H9 (cell line): ENCODE results near the gene TPD52L1. TPM values are rescaled to one million over a fixed set of nuclear protein-coding genes. Genes with fewer than 3 reads are reported as not detected.
A peak's percentile ranks its signal among the peaks of the same experiment; 100 is the strongest.
"Not testable (repeated sequence)": the region's sequence is repeated elsewhere in the genome, so short reads cannot be mapped to it uniquely, and the experiment has no call there.

ENCODE experiments used
- DNase-seq: peaks from one replicate; pipeline ENCODE4 v3.0.0-alpha.2; 2017
- H2AFZ ChIP-seq: one replicate; pipeline ENCODE4 v1.6.1; 2013; ENCODE audit warnings: mild to moderate bottlenecking, low read length, control low read depth, moderate library complexity
- H2AK5ac ChIP-seq: 2 replicates; pipeline ENCODE4 v1.6.1; 2013; ENCODE audit warnings: low read length, control low read depth, mixed read lengths; ENCODE audit not compliant: insufficient read length
- H2BK120ac ChIP-seq: one replicate; pipeline ENCODE4 v1.6.1; 2013; ENCODE audit warnings: low read depth, mild to moderate bottlenecking, low read length, control low read depth, inconsistent platforms; ENCODE audit not compliant: poor library complexity, severe bottlenecking
- H2BK12ac ChIP-seq: 2 replicates; pipeline ENCODE4 v1.6.1; 2013; ENCODE audit warnings: low read length, control low read depth, mixed read lengths, low read depth; ENCODE audit not compliant: insufficient read length
- H2BK15ac ChIP-seq: 2 replicates; pipeline ENCODE4 v1.6.1; 2013; ENCODE audit warnings: low read depth, low read length, control low read depth
- H2BK20ac ChIP-seq: one replicate; pipeline ENCODE4 v1.6.1; 2013; ENCODE audit warnings: low read depth, mild to moderate bottlenecking, low read length, control low read depth, inconsistent platforms; ENCODE audit not compliant: poor library complexity, severe bottlenecking
- H2BK5ac ChIP-seq: 2 replicates; pipeline ENCODE4 v1.6.1; 2013; ENCODE audit warnings: low read length, control low read depth, mixed read lengths; ENCODE audit not compliant: insufficient read length
- H3K14ac ChIP-seq: 2 replicates; pipeline ENCODE4 v1.6.1; 2013; ENCODE audit warnings: low read length, control low read depth; ENCODE audit not compliant: insufficient read depth
- H3K18ac ChIP-seq: 2 replicates; pipeline ENCODE4 v1.6.1; 2013; ENCODE audit warnings: low read depth, mild to moderate bottlenecking, mixed read lengths, low read length, control low read depth; ENCODE audit not compliant: insufficient read length
- H3K23ac ChIP-seq: 2 replicates; pipeline ENCODE4 v1.6.1; 2013; ENCODE audit warnings: low read length, control low read depth, mixed read lengths, low read depth; ENCODE audit not compliant: insufficient read length
- H3K23me2 ChIP-seq: 2 replicates; pipeline ENCODE4 v1.6.1; 2013; ENCODE audit warnings: low read depth, mild to moderate bottlenecking, mixed read lengths, low read length, control low read depth; ENCODE audit not compliant: insufficient read length, poor library complexity, severe bottlenecking
- H3K27ac ChIP-seq: 2 replicates; pipeline ENCODE4 v1.5.1; 2013; ENCODE audit warnings: low read length, control low read depth, mixed read lengths, low read depth; ENCODE audit not compliant: insufficient read length
- H3K27me3 ChIP-seq: 2 replicates; pipeline ENCODE4 v1.6.1; 2013; ENCODE audit warnings: low read length, control low read depth, inconsistent platforms; ENCODE audit not compliant: insufficient read depth
- H3K4ac ChIP-seq: 2 replicates; pipeline ENCODE4 v1.6.1; 2013; ENCODE audit warnings: low read depth, mild to moderate bottlenecking, control low read depth, inconsistent platforms, low read length, moderate library complexity
- H3K4me1 ChIP-seq: 2 replicates; pipeline ENCODE4 v1.6.1; 2013; ENCODE audit warnings: low read length, control low read depth, inconsistent platforms; ENCODE audit not compliant: insufficient read depth
- H3K4me2 ChIP-seq: 2 replicates; pipeline ENCODE4 v1.6.1; 2013; ENCODE audit warnings: low read length, control low read depth, mixed read lengths; ENCODE audit not compliant: insufficient read length, insufficient read depth
- H3K56ac ChIP-seq: 2 replicates; pipeline ENCODE4 v1.6.1; 2013; ENCODE audit warnings: low read depth, mild to moderate bottlenecking, mixed read lengths, low read length, control low read depth; ENCODE audit not compliant: insufficient read length
- H3K79me1 ChIP-seq: 2 replicates; pipeline ENCODE4 v1.6.1; 2013; ENCODE audit warnings: low read depth, mild to moderate bottlenecking, moderate library complexity, low read length, control low read depth, inconsistent platforms; ENCODE audit not compliant: insufficient read depth, poor library complexity, severe bottlenecking
- H3K79me2 ChIP-seq: 2 replicates; pipeline ENCODE4 v1.6.1; 2013; ENCODE audit warnings: low read length, control low read depth, inconsistent platforms; ENCODE audit not compliant: insufficient read depth
- H3K9ac ChIP-seq: 2 replicates; pipeline ENCODE4 v1.6.1; 2013; ENCODE audit warnings: low read length, control low read depth, mixed read lengths; ENCODE audit not compliant: insufficient read length; ENCODE audit errors: extremely low read depth
- H3K9me3 ChIP-seq: one replicate; pipeline ENCODE4 v1.6.1; 2013; ENCODE audit warnings: low read depth, low read length, inconsistent platforms; ENCODE audit not compliant: control insufficient read depth
- H3T11ph ChIP-seq: one replicate; pipeline ENCODE4 v1.6.1; 2013; ENCODE audit warnings: mild to moderate bottlenecking, low read length, control low read depth, inconsistent platforms
- H4K20me1 ChIP-seq: one replicate; pipeline ENCODE4 v1.6.1; 2013; ENCODE audit not compliant: control insufficient read depth, insufficient read length, insufficient read depth
- H4K5ac ChIP-seq: 2 replicates; pipeline ENCODE4 v1.6.1; 2013; ENCODE audit warnings: low read depth, mild to moderate bottlenecking, mixed read lengths, low read length, control low read depth; ENCODE audit not compliant: insufficient read length
- H4K8ac ChIP-seq: replicated peaks from 2 replicates; pipeline ENCODE4 v1.6.1; 2013; ENCODE audit warnings: low read length, control low read depth, mixed read lengths, low read depth; ENCODE audit not compliant: insufficient read length
- H4K91ac ChIP-seq: 2 replicates; pipeline ENCODE4 v1.6.1; 2013; ENCODE audit warnings: low read depth, mild to moderate bottlenecking, moderate library complexity, mixed read lengths, low read length, control low read depth; ENCODE audit not compliant: insufficient read length
- H3K27ac Mint-ChIP-seq, 3 experiments: 2 replicates in 2 of 3; 3 replicates in 1 of 3; pipeline ENCODE4 v1.8.0; 2020 to 2021; ENCODE audit warnings: mixed read lengths in 3 of 3, mild to moderate bottlenecking in 1 of 3, moderate library complexity in 1 of 3
- H3K27me3 Mint-ChIP-seq: 2 replicates; pipeline ENCODE4 v1.8.0; 2021; ENCODE audit warnings: low read depth, mild to moderate bottlenecking, moderate library complexity, mixed read lengths
- H3K36me3 Mint-ChIP-seq, 3 experiments: 2 replicates in 2 of 3; 3 replicates in 1 of 3; pipeline ENCODE4 v1.8.0; 2020 to 2021; ENCODE audit warnings: low read depth in 3 of 3, mixed read lengths in 3 of 3; ENCODE audit not compliant: insufficient read depth in 1 of 3
- H3K4me1 Mint-ChIP-seq, 2 experiments: 2 replicates each; pipeline ENCODE4 v1.8.0; 2020; ENCODE audit warnings: mixed read lengths in 2 of 2
- H3K4me3 Mint-ChIP-seq, 2 experiments: 2 replicates in 1 of 2; 3 replicates in 1 of 2; pipeline ENCODE4 v1.8.0; 2020 to 2021; ENCODE audit warnings: mild to moderate bottlenecking in 2 of 2, mixed read lengths in 2 of 2, moderate library complexity in 1 of 2
- H3K9me3 Mint-ChIP-seq, 2 experiments: 2 replicates in 1 of 2; 3 replicates in 1 of 2; pipeline ENCODE4 v1.8.0; 2020; ENCODE audit warnings: mild to moderate bottlenecking in 2 of 2, mixed read lengths in 2 of 2, moderate library complexity in 1 of 2
- WGBS: extraction: QIAGEN DNeasy Blood & Tissue Kit; methylation state at CpG from one replicate; pipeline ENCODE4 v1.1.7; 2013; ENCODE audit warnings: missing lambda C conversion rate, low lambda C conversion rate, mixed read lengths; ENCODE audit not compliant: insufficient read length; ENCODE audit errors: extremely low coverage; 5-methylcytosine and 5-hydroxymethylcytosine counted together
- total RNA-seq: library from RNA; stranded (reverse); gene quantifications from 2 replicates; pipeline ENCODE4 v1.2.1, GENCODE V29; 2021
- TF ChIP-seq, protein P1 (sequence below): fragments of 200-600 bp; sonication (generic); conservative IDR thresholded peaks from 3 replicates; pipeline ENCODE4 v1.8.0; 2021; ENCODE audit warnings: antibody characterized with exemption, mild to moderate bottlenecking

TPD52L1 gene
- total RNA-seq, 1 experiment from 2014 or later, result 6.6 TPM

DNA sequence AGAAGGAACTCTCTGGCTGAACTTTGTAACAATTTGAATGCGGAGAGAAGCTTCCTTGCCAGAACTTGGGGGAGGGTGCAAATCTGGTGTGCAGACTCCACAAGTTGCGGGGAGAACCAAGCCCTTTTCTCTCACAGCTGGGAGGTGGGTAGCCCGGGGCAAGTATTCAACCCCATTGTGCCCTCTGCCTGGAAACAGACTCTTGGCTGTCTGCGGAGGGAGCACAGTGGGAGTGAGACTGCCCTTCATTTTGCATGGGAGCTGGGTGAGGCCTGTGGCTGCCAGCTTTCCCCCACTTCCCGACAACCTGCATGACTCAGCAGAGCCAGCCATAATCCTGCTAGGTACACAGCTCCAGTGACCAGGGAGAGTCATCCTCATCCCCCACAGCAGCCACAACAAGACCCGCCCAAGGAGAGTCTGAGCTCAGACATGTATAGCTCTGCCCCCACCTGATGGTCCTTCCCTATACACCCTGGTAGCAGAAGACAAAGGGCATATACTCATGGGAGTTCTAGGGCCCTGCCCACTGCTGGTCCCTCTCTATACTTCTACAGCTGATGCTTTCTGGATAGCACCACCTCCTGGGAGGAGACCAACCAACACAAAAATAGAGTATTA lies 29.4 kb upstream of the TPD52L1 start:
- no peak overlapping the region for H3K4me2 ChIP-seq
- Mint-ChIP-seq H3K27me3 (no peaks in the 10 kb centered on the region; the same call in 1 of the 2 replicates), H3K9me3 (peaks cover 9 to 11% of the 10 kb centered on the region in 2 experiments; a peak in 4 of 5 replicates), H3K27ac (peak overlapping the region in 1 of 3 experiments; percentile 69; a peak in 1 of 7 replicates), H3K4me3 (no peak overlapping the region), H3K36me3 (peaks cover 6 to 19% (median 7%) of the 10 kb centered on the region in 3 experiments), H3K4me1 (peaks cover 22 to 23% of the 10 kb centered on the region in 2 experiments)
- no peak overlapping the region for H3K27ac ChIP-seq
- no peak overlapping the region for H4K8ac ChIP-seq
- H2BK120ac ChIP-seq, result no peak overlapping the region
- DNase-seq, result no peak
- H2BK12ac ChIP-seq, result no peak overlapping the region
- H3K23ac ChIP-seq, result no peak overlapping the region
- H3K79me2 ChIP-seq, result no peaks in the 10 kb centered on the region
- H2BK20ac ChIP-seq, result no peak overlapping the region
- H2AFZ ChIP-seq, result no peak overlapping the region
- H3T11ph ChIP-seq, result no peak overlapping the region
- no peaks in the 10 kb centered on the region for H3K4me1 ChIP-seq
- no peak overlapping the region for H2AK5ac ChIP-seq
- WGBS, result no CpG with 5 or more reads among the region's 6 CpGs
- H3K14ac ChIP-seq, result no peak overlapping the region
- H3K27me3 ChIP-seq, result no peaks in the 10 kb centered on the region
- no peak overlapping the region for H2BK5ac ChIP-seq
- H3K79me1 ChIP-seq, result no peaks in the 10 kb centered on the region
- H4K20me1 ChIP-seq, result no peaks in the 10 kb centered on the region
- no peak overlapping the region for H3K4ac ChIP-seq
- no peak overlapping the region for H3K56ac ChIP-seq
- H3K18ac ChIP-seq, result no peak overlapping the region
- H3K23me2 ChIP-seq, result no peaks in the 10 kb centered on the region
- no peak overlapping the region for H2BK15ac ChIP-seq
- H3K9me3 ChIP-seq, result no peaks in the 10 kb centered on the region
- H4K91ac ChIP-seq, result no peak overlapping the region
- no peak overlapping the region for H4K5ac ChIP-seq
- H3K9ac ChIP-seq, result no peak overlapping the region
- TF ChIP-seq, protein P1, sequence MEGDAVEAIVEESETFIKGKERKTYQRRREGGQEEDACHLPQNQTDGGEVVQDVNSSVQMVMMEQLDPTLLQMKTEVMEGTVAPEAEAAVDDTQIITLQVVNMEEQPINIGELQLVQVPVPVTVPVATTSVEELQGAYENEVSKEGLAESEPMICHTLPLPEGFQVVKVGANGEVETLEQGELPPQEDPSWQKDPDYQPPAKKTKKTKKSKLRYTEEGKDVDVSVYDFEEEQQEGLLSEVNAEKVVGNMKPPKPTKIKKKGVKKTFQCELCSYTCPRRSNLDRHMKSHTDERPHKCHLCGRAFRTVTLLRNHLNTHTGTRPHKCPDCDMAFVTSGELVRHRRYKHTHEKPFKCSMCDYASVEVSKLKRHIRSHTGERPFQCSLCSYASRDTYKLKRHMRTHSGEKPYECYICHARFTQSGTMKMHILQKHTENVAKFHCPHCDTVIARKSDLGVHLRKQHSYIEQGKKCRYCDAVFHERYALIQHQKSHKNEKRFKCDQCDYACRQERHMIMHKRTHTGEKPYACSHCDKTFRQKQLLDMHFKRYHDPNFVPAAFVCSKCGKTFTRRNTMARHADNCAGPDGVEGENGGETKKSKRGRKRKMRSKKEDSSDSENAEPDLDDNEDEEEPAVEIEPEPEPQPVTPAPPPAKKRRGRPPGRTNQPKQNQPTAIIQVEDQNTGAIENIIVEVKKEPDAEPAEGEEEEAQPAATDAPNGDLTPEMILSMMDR, result no peak

DNA sequence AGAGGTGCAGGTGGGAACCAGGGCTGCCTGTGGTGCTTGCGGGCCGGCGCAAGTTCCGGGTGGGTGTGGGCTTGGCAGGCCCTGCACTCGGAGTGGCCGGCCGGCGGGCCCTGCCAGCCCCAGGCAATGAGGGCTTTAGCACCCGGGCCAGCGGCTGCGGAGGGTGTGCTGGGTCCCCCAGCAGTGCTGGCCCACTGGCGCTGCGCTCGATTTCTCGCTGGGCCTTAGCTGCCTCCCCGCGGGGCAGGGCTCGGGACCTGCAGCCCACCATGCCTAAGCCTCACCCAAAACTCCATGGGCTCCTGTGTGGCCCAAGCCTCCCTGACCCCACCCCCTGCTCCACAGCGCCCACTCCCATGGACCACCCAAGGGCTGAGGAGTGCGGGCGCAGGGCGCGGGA lies 27.7 kb upstream of the TPD52L1 start:
- not testable (repeated sequence) for H3K23ac ChIP-seq, H2BK12ac ChIP-seq, H2BK5ac ChIP-seq, H3T11ph ChIP-seq, H3K27ac Mint-ChIP-seq, DNase-seq, H2BK120ac ChIP-seq, H3K9ac ChIP-seq, H3K27ac ChIP-seq, H4K20me1 ChIP-seq, H2BK20ac ChIP-seq, H3K79me2 ChIP-seq, H3K14ac ChIP-seq, H3K4me3 Mint-ChIP-seq, H3K4me2 ChIP-seq, H4K5ac ChIP-seq, H3K18ac ChIP-seq, H3K56ac ChIP-seq, H3K79me1 ChIP-seq, H4K8ac ChIP-seq, H3K27me3 ChIP-seq, H2AFZ ChIP-seq, H2AK5ac ChIP-seq, H3K9me3 ChIP-seq, H3K23me2 ChIP-seq, H2BK15ac ChIP-seq, H3K27me3 Mint-ChIP-seq, H3K4ac ChIP-seq, H4K91ac ChIP-seq, H3K4me1 ChIP-seq
- whole genome bisulfite sequencing, result no CpG with 5 or more reads among the region's 23 CpGs
- Mint-ChIP-seq H3K9me3 (peaks cover 9 to 11% of the 10 kb centered on the region in 2 experiments; a peak in 4 of 5 replicates), H3K4me1 (peaks cover 7 to 10% of the 10 kb centered on the region in 2 experiments), H3K36me3 (peaks cover 6 to 19% (median 7%) of the 10 kb centered on the region in 3 experiments)
